ENCODE results near the gene PPP2CA. TPM values are rescaled to one million over a fixed set of nuclear protein-coding genes. Genes with fewer than 3 reads are reported as not detected.
A peak's percentile ranks its signal among the peaks of the same experiment; 100 is the strongest.

Gene PPP2CA
- total RNA-seq, 6 experiments from 2014 or later: 50.8 to 80.5 (median 65.0) TPM

DNA sequence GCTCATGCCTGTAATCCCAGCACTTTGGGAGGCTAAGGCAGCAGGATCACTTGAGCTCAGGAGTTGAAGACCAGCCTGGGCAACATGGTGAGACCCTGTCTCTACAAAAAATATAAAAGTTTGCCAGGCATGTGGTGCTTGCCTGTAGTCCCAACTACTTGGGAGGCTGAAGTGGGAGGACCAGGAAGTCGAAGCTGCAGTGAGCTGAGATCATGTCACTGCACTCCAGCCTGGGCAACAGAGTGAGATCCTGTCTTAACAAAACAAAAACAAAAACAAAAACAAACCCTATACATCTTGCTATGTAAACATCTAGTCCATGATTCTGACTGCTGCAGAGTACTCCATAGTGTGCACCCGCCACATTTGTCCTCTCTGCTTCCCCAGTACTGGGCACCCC is 19.8 kb upstream of the PPP2CA start:
- WGBS (ENCODE audit: insufficient coverage, low coverage, low lambda C conversion rate, missing lambda C conversion rate): 89% methylated on average over 2 of the region's 2 CpGs
- DNase-seq (no peak), ATAC-seq (no peak)
- Histone ChIP-seq H3K27ac (no peak overlapping the region), H3K4me3 (no peak overlapping the region), H3K4me1 (no peaks in the 10 kb centered on the region), H3K9me3 (no peaks in the 10 kb centered on the region), H3K27me3 (no peaks in the 10 kb centered on the region), H3K36me3 (no peaks in the 10 kb centered on the region)
- intact Hi-C loops (cut with DNase I): no loop called here
- TF ChIP-seq POLR2A (IDR thresholded peaks at IDR 0.05): no peak
- TF ChIP-seq, protein P1, sequence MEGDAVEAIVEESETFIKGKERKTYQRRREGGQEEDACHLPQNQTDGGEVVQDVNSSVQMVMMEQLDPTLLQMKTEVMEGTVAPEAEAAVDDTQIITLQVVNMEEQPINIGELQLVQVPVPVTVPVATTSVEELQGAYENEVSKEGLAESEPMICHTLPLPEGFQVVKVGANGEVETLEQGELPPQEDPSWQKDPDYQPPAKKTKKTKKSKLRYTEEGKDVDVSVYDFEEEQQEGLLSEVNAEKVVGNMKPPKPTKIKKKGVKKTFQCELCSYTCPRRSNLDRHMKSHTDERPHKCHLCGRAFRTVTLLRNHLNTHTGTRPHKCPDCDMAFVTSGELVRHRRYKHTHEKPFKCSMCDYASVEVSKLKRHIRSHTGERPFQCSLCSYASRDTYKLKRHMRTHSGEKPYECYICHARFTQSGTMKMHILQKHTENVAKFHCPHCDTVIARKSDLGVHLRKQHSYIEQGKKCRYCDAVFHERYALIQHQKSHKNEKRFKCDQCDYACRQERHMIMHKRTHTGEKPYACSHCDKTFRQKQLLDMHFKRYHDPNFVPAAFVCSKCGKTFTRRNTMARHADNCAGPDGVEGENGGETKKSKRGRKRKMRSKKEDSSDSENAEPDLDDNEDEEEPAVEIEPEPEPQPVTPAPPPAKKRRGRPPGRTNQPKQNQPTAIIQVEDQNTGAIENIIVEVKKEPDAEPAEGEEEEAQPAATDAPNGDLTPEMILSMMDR (IDR thresholded peaks at IDR 0.05): no peak

DNA sequence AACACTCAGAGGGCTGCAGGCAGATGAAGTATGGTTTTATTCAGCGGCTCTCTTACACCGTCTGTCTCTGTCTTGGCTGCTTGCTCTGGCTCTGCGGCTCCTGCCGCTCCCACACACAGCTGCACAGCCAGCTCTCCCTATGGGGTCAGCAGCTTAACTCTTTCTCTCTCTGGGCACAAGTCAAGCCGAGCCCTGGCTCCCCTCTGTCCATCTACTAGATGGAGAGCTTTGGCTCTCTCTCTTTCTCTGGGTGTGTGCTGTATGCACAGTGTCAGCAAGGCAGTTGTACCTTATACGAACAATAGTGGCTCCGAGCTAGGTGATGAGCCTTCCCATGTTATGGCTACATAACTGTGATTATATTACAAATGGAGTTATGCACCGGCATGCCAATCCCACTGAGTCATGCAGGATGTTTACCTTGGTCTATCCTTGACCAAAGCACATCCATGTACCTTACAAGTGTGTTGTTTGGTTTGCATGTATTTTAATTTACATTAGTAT is 19.3 kb upstream of the PPP2CA start:
- no peaks in the 10 kb centered on the region for H3K36me3 ChIP-seq
- H3K4me3 ChIP-seq: no peak overlapping the region
- intact Hi-C loops (cut with DNase I): no loop called here
- no peaks in the 10 kb centered on the region for H3K4me1 ChIP-seq
- H3K9me3 ChIP-seq: no peaks in the 10 kb centered on the region
- ATAC-seq (no peak), DNase-seq (no peak)
- no peaks in the 10 kb centered on the region for H3K27me3 ChIP-seq
- 66% methylated on average over 5 of the region's 8 CpGs for WGBS (ENCODE audit: insufficient coverage, low coverage, low lambda C conversion rate, missing lambda C conversion rate)
- H3K27ac ChIP-seq: no peak overlapping the region
- TF ChIP-seq, protein P1 (IDR thresholded peaks at IDR 0.05): no peak
- TF ChIP-seq POLR2A (IDR thresholded peaks at IDR 0.05): no peak

DNA sequence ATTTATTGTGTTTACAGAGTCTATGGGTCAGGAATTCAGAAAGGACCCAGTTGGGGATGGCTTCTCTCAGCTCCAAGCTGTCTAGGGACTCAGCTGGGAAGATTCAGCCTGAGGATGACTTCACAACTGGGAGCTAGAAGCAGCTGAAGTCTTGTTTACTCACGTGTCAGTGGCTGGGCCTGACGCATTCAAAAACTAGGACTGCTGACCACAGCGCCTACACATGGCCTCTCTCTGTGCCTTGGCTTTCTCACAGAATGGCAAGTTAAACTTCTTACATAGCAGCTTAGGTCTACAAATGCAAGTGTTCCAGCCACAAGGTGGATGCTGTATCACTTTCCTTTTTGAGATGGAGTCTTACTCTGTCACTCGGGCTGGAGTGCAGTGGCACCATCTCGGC is 16.3 kb upstream of the PPP2CA start:
- Histone ChIP-seq H3K36me3 (no peaks in the 10 kb centered on the region), H3K4me1 (no peaks in the 10 kb centered on the region), H3K4me3 (no peak overlapping the region), H3K9me3 (no peaks in the 10 kb centered on the region), H3K27ac (no peak overlapping the region), H3K27me3 (no peaks in the 10 kb centered on the region)
- no peak for ATAC-seq
- intact Hi-C loops (cut with DNase I): no loop called here
- WGBS (ENCODE audit: insufficient coverage, low coverage, low lambda C conversion rate, missing lambda C conversion rate): 81% methylated on average over 4 of the region's 5 CpGs
- TF ChIP-seq, protein P1 (IDR thresholded peaks at IDR 0.05): no peak
- no peak for TF ChIP-seq POLR2A (IDR thresholded peaks at IDR 0.05)
- DNase-seq: no peak

DNA sequence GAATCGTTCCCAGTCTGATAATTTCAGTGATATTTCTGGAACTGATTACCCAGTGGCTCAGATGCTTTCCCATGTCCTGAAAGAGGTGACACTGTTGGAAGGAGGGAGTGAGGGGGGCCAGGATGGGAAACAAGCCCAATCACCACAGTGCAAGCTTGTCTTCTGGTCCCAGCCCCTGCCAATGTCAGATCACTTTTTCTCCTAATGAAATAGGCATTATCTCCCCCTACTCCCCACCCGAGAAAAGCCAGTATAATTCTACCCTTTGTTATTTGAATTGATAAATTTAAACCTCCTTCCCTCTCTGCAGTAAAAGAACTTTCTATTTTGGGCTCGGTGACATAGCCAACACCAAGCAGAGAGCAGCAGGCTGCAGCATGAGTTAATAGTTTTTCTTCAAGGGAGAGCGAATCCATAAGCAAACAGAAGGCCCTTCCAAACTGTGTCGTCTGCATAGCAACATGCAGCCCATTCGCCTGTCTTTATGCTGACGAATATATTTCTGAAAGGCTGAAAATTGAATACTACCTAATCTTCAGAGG is 14.6 kb upstream of the PPP2CA start:
- DNase-seq: no peak
- no peaks in the 10 kb centered on the region for H3K27me3 ChIP-seq
- no peaks in the 10 kb centered on the region for H3K4me1 ChIP-seq
- H3K9me3 ChIP-seq: no peaks in the 10 kb centered on the region
- H3K27ac ChIP-seq: no peak overlapping the region
- H3K36me3 ChIP-seq: no peaks in the 10 kb centered on the region
- intact Hi-C loops (cut with DNase I): no loop called here
- TF ChIP-seq, protein P1 (IDR thresholded peaks at IDR 0.05): no peak
- TF ChIP-seq POLR2A (IDR thresholded peaks at IDR 0.05): no peak
- ATAC-seq: peak; percentile 53 to 85 (median 65)
- H3K4me3 ChIP-seq: no peak overlapping the region
- WGBS (ENCODE audit: insufficient coverage, low coverage, low lambda C conversion rate, missing lambda C conversion rate): 26% methylated on average over 7 of the region's 7 CpGs
